Brain pericyte (primary cell): Measurements from ENCODE around the gene CTTNBP2NL.
"Not testable (repeated sequence)": the region's sequence is repeated elsewhere in the genome, so short reads cannot be mapped to it uniquely, and the experiment has no call there.

Experiments
- DNase-seq: peaks from one replicate; pipeline ENCODE4 v3.0.0-alpha.2; 2012; ENCODE audit warnings: low read depth, low spot score

Gene CTTNBP2NL

GRCh38 chr1:112460615-112461014 is 64.6 kb downstream of the CTTNBP2NL start:
- no peak for DNase-seq

- no peak for DNase-seq
These were observed 65.3 kb downstream of the CTTNBP2NL start for GRCh38 chr1:112461200-112461871.

GRCh38 chr1:112462953-112463279 is 66.9 kb downstream of the CTTNBP2NL start:
- DNase-seq, result no peak

- DNase-seq, result no peak
These were observed 68.5 kb downstream of the CTTNBP2NL start for GRCh38 chr1:112464501-112464900.

- peak; percentile 26 for DNase-seq
These were observed 69.1 kb downstream of the CTTNBP2NL start for GRCh38 chr1:112465122-112465521.

GRCh38 chr1:112466078-112466660 is 70.2 kb downstream of the CTTNBP2NL start:
- peak; percentile 82 for DNase-seq

GRCh38 chr1:112470324-112470723 is 74.3 kb downstream of the CTTNBP2NL start:
- DNase-seq, result not testable (repeated sequence)

- DNase-seq, result no peak
These were observed 75.0 kb downstream of the CTTNBP2NL start for GRCh38 chr1:112470966-112471365.

GRCh38 chr1:112472142-112472541 is 76.1 kb downstream of the CTTNBP2NL start:
- DNase-seq, result no peak

- no peak for DNase-seq
These were observed 81.5 kb downstream of the CTTNBP2NL start for GRCh38 chr1:112477550-112477949.

GRCh38 chr1:112478314-112478713 is 82.3 kb downstream of the CTTNBP2NL start:
- DNase-seq, result no peak

- not testable (repeated sequence) for DNase-seq
These were observed 90.0 kb downstream of the CTTNBP2NL start for GRCh38 chr1:112486063-112486462.

- DNase-seq, result not testable (repeated sequence)
These were observed 91.7 kb downstream of the CTTNBP2NL start for GRCh38 chr1:112487686-112488085.

GRCh38 chr1:112488141-112488540 is 92.1 kb downstream of the CTTNBP2NL start:
- no peak for DNase-seq

- no peak for DNase-seq
These were observed 96.1 kb downstream of the CTTNBP2NL start for GRCh38 chr1:112492076-112492475.

- no peak for DNase-seq
These were observed 97.3 kb downstream of the CTTNBP2NL start for GRCh38 chr1:112493351-112493750.

- DNase-seq, result no peak
These were observed 100.3 kb downstream of the CTTNBP2NL start for GRCh38 chr1:112496290-112496689.

- DNase-seq, result no peak
These were observed 106.0 kb downstream of the CTTNBP2NL start for GRCh38 chr1:112501810-112502641.

- DNase-seq, result no peak
These were observed 106.8 kb downstream of the CTTNBP2NL start for GRCh38 chr1:112502826-112503225.

GRCh38 chr1:112504001-112504660 is 108.1 kb downstream of the CTTNBP2NL start:
- DNase-seq, result no peak

GRCh38 chr1:112504661-112505399 is 108.8 kb downstream of the CTTNBP2NL start:
- no peak for DNase-seq
